RWPE2 (cell line): ENCODE measurements around the gene SYNPR.

ENCODE experiments used
- ATAC-seq: fragments of 200-7000 bp; cut with Tn5 transposase; 3 replicates; pipeline ENCODE4 v1.9.1; 2021; ENCODE audit warnings: low read depth
- DNase-seq: peaks from one replicate; pipeline ENCODE4 v3.0.0-alpha.2; 2020; ENCODE audit warnings: low spot score
- H3K27ac ChIP-seq: fragments of 450-650 bp; 2 replicates; pipeline ENCODE4 v1.5.1; 2017; ENCODE audit warnings: mild to moderate bottlenecking; ENCODE audit not compliant: poor library complexity, severe bottlenecking
- H3K27me3 ChIP-seq: fragments of 250-450 bp; sonication (Bioruptor Pico); 2 replicates; pipeline ENCODE4 v1.5.1; 2021; ENCODE audit warnings: mild to moderate bottlenecking, moderate library complexity; ENCODE audit not compliant: insufficient read depth, poor library complexity, severe bottlenecking
- H3K36me3 ChIP-seq: fragments of 250-450 bp; sonication (Bioruptor Pico); 2 replicates; pipeline ENCODE4 v1.5.1; 2020; ENCODE audit warnings: low read depth, mild to moderate bottlenecking, moderate library complexity
- H3K4me1 ChIP-seq: fragments of 250-450 bp; sonication (Bioruptor Pico); 2 replicates; pipeline ENCODE4 v1.5.1; 2021; ENCODE audit warnings: mild to moderate bottlenecking, moderate library complexity; ENCODE audit not compliant: insufficient read depth, poor library complexity, severe bottlenecking
- H3K4me3 ChIP-seq: fragments of 250-450 bp; sonication (Bioruptor Pico); 2 replicates; pipeline ENCODE4 v1.5.1; 2021; ENCODE audit warnings: mild to moderate bottlenecking, moderate library complexity; ENCODE audit not compliant: severe bottlenecking
- H3K9me3 ChIP-seq: fragments of 250-450 bp; sonication (Bioruptor Pico); 2 replicates; pipeline ENCODE4 v1.5.1; 2021; ENCODE audit warnings: mild to moderate bottlenecking, moderate library complexity; ENCODE audit not compliant: severe bottlenecking
- TF ChIP-seq, protein P1 (sequence below): fragments of 450-650 bp; IDR thresholded peaks from one replicate; pipeline ENCODE4 v1.5.1; 2017; ENCODE audit warnings: mild to moderate bottlenecking, moderate library complexity; ENCODE audit not compliant: poor library complexity, severe bottlenecking

The SYNPR gene

DNA sequence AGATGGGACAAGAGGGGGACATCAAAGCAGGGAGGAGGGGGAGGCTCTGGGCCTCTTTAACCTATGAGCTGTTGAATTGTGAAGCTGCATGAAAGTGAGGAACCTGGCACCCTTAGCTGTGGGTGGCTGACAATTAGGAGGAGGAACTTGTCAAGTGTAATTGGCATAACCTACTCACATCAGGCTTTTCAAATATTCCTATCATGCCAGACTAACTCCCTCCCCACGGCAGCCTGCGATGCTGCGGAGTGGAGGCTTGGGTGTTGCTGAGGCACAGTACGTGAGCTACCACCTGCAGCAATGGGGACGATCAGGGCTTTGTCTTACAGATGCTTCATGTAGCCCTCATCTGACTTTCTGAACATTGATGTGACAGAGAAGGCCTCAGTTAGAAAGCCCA is 193.7 kb downstream of the SYNPR start:
- DNase-seq (no peak), ATAC-seq (no peak)
- Histone ChIP-seq H3K27ac (no peak overlapping the region), H3K9me3 (no peaks in the 10 kb centered on the region), H3K4me3 (no peak overlapping the region), H3K4me1 (no peaks in the 10 kb centered on the region), H3K36me3 (no peaks in the 10 kb centered on the region), H3K27me3 (no peaks in the 10 kb centered on the region)
- TF ChIP-seq, protein P1, sequence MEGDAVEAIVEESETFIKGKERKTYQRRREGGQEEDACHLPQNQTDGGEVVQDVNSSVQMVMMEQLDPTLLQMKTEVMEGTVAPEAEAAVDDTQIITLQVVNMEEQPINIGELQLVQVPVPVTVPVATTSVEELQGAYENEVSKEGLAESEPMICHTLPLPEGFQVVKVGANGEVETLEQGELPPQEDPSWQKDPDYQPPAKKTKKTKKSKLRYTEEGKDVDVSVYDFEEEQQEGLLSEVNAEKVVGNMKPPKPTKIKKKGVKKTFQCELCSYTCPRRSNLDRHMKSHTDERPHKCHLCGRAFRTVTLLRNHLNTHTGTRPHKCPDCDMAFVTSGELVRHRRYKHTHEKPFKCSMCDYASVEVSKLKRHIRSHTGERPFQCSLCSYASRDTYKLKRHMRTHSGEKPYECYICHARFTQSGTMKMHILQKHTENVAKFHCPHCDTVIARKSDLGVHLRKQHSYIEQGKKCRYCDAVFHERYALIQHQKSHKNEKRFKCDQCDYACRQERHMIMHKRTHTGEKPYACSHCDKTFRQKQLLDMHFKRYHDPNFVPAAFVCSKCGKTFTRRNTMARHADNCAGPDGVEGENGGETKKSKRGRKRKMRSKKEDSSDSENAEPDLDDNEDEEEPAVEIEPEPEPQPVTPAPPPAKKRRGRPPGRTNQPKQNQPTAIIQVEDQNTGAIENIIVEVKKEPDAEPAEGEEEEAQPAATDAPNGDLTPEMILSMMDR, result no peak

DNA sequence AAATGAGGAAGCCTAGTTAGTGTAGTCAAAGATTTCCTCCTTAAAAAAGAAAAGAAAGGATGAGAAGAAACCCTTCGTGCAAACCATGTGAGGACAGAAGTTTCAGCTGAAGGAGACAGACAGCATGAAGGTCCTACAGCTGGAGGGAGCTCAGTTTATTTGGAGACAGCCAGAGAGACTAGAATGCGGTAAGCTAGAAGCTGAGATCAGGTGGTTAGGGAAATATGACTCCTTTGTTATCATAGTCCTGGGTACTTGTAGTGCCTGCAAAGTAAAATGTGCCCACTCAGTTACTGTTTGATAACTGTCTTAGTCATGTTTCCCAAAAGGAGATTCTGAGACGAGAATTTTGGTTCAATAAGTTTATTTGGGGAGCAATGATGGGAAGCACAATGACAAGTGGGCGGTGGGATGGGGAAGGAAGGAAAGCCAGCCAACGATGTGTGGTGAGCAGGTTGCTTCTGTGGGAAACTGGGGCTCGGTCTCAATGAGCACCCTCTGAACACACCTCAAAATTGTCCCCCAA is 195.6 kb downstream of the SYNPR start:
- Histone ChIP-seq H3K27me3 (peaks cover 3% of the 10 kb centered on the region), H3K4me1 (no peaks in the 10 kb centered on the region), H3K4me3 (no peak overlapping the region), H3K27ac (no peak overlapping the region), H3K36me3 (no peaks in the 10 kb centered on the region), H3K9me3 (no peaks in the 10 kb centered on the region)
- TF ChIP-seq, protein P1, result no peak
- DNase-seq (no peak), ATAC-seq (no peak)

DNA sequence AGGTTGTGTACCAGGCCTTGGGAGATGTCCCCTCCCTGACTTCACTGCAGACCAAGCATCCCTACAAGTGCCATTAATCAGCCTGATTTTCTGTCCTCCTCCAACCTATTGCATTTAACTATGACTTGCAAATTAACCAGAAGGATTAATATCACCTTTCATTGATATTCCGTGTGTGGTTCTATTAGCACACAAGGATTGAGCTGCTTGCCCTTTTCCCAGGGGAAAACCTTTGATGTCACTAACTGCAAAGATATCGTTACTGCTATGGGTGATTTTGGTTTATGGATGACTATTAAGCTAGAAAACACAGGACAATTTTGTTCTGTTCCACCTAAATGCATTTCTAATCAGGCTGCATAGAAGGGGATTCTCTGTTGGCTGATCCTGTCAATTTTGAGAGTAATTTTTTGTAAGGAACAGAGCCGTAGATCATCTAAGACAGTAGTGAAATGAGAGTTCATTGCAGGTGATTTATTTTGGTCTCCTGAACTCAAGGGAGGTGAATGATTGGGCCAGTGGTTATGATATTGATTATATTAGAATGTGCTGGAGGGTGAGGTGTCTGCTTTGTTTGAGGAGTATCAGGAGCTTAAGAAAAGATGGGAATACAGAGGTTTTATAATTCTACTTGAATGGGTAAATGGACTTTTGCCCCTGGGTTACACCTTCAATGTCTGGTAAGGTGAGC is 196.9 kb downstream of the SYNPR start:
- H3K27ac ChIP-seq, result no peak overlapping the region
- TF ChIP-seq, protein P1, result no peak

DNA sequence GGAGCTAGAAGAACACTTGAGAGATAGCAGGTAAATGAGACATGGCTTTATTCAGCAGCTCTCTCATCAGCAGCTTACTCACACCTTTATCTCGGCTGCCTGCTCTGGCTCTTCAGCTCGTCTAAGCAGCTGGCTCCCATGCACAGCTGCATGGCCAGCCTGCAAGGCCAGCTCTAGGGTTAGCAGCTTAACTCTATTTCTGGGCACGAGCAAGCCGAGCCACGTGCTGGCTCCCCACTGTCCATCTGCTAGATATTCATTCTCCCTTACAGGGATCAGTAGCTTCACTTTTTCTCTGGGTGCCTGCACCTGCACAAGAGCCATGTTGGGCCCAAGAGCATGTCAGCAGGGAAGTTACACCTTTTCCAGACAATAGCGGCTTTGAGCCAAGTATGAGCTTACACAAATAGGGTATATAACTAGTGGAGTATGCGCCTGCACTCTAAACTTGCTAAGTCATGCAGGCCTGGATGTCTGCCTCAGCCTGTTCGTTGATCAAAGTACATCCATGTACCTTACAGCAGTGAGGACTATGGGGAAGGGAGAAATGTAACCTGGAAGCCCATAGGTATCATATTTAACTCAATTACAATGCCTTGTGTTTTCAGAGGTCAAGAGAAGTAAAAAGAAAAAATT is 199.5 kb downstream of the SYNPR start:
- DNase-seq (no peak), ATAC-seq (no peak)
- H3K27ac ChIP-seq, result no peak overlapping the region
- H3K27me3 ChIP-seq, result peaks cover 8% of the 10 kb centered on the region
- no peaks in the 10 kb centered on the region for H3K4me1 ChIP-seq
- H3K9me3 ChIP-seq, result no peaks in the 10 kb centered on the region
- H3K4me3 ChIP-seq, result no peak overlapping the region
- no peaks in the 10 kb centered on the region for H3K36me3 ChIP-seq
- TF ChIP-seq, protein P1, result no peak

More for the DNA sequence above, 196.9 kb downstream of the SYNPR start:
- Histone ChIP-seq H3K36me3 (no peaks in the 10 kb centered on the region), H3K4me1 (no peaks in the 10 kb centered on the region), H3K9me3 (no peaks in the 10 kb centered on the region), H3K4me3 (no peak overlapping the region), H3K27me3 (peaks cover 8% of the 10 kb centered on the region)
- no peak for DNase-seq
- ATAC-seq, result no peak
